HS-5 (cell line): Measurements from ENCODE around the gene ZIC4.

ENCODE experiments used
- DNase-seq: peaks from one replicate; pipeline ENCODE4 v3.0.0-alpha.2; 2012; ENCODE audit warnings: low read depth

ZIC4 gene

DNA sequence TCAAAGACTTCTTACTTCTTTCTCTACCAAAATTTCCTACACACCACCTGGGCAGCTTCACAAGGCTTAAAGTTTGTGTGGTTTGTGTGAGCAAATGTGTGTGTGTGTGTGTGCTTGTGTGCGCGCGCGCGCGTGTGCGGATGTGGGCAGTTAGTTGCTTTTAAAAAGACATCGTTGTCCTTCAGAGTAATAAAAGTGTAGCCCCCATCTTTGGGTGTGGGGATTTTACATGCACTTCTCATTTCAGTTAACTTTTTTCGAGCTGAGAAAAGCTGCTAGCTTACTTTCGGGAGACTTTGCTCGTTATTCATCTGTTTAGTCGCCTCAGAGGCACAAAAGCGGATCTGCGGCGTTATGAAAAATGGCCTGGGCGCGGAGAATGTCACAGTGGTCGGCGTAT, 36.0 kb downstream of the ZIC4 start:
- DNase-seq: no peak

DNA sequence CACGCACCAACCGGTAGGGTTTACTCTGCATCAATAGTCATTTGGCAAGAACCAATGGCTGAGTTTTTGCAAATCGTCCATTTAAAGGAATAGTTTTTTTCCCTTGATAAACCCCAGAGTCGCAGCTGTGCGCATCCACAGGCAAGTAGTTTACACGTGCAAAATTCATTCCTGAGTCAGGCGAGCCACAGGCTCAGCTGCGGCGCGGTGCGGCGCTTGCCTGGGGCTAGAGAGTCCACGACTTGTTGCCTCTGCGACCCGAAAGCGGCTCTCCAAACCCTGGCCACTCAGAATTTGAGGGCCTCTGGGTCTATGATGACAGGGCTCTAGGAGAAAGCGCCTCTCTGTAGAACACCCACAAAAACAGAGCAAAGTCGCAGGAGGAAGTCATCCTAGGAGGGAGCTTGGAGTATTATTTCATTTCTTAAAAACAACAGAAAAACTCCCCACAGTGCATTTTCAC, 36.7 kb downstream of the ZIC4 start:
- no peak for DNase-seq

DNA sequence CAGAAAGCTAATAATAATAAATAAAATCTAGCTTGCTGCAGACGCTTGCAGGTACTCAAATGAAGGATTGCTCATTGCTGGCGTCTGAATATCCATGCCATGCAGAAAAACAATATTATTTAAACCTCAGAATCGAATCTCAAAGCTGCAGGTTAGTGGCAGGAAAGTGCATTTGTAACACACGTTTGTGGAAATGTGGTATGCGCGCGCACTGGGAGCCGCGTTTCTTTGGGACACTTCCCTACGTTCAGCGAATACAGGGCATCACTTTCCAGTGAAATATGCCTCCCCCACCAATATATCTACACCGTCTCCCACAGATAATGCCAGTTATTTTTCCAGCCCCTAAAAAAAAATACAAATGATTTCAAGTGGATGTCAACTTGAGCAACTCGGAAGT, 37.1 kb downstream of the ZIC4 start:
- no peak for DNase-seq

DNA sequence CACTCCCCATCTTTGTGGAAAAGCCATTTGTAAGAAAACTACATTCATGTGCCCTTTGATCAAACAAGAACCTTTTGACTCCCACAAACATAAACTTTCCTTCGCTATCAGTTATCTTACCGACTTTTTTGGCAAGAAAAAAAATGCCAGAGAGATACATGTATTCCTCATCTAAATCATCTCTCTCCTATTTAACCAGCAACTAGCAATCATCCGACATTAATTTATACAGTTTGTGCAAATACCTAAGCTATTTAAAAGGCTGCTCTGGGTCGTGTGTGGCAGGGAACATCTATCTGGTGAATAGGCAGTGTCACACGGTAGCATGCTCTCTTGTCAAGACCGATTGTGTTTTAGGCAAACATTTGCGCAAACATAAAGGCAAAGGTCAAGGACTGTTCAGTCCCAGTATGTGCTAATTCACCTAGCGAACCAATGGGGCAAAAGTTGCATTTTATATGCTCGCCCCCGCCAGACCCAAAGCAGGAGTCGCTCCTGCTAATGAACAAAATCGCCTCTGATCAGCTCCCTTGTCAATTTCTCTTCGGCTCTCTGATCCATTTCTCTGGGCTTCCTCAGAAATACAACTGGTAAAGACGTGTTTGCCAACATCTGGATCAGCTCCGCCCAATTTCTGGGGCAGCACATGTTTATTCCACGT, 37.7 kb downstream of the ZIC4 start:
- DNase-seq: no peak

DNA sequence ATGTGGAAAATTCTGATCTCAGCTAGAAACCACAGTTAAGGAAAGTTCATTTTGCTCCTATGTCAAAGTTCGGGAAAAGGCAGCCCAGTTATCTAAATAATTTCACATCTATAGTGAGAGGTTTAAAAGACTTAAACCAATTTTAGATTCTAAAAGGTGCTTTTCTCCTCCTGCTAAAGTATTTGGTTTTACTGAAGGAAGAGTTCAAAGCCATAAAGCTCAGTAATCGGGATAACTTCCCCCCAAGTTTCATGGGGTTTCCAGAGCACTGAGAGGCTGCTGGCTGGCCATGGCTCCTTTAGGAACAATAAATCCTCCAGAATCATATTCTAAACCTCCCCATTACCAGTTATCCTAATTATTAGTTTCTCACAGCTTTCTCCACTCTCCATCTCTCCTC, 38.2 kb downstream of the ZIC4 start:
- no peak for DNase-seq

DNA sequence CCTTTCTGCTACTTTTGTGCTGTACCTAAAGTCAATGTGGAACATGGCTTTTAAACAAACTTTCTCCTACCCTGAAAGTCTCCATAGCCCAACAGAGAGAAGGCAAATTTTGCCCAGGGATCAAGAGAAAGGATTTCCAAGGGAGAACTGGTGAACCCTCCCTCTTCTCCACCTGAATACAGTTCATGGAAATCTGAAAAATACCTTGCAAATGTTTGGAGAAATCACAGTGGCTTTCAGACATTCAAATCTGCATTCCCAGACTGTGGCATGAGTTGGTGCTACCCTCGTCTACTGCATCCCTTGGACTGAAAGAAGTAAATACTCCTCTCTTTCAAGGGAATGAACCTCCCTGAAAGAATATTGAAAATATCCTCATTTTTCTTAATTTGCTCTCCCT, 38.7 kb downstream of the ZIC4 start:
- no peak for DNase-seq

DNA sequence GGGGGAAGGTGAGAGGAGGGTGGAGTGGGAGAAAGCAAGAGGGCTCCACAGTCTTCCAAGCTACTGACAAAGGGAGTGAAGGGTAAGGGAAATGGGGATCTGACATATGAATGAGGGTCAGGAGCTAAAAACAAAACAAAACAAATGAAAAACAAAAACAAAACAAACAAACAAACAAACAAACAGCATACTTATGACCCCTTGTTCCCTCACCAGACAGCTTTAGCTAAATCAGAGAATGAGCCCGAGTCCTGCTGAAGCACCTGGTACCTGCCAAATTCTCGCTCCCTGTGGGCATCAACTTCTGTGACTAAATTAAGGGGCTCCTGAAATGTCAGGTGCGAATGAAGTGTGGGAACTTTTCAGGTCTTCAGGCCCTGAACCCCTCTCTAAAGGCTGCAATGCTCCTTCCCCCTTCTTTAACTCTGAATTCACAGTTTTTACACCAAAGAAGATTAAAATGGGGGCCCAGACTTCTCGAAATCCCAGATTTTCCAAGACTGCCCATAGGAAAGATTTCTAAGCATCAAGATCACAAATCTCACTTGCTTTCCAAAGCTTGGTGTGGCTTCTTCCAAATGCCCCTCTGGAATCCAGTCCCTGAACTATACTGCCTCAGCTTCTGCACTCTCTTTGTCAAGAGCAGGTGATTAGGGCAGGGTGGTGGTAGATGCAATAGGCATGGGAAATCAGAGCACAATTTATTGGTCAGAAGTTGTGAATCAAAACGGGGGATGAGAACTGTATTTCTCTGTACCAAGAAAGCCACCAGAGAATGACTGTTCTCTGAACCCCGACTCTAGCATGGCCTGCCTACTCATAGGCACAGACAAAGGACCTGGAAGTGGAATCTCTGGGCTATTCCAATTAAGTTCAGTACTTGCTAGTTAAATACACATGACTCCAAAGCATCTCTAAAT, 40.9 kb downstream of the ZIC4 start:
- DNase-seq: no peak

DNA sequence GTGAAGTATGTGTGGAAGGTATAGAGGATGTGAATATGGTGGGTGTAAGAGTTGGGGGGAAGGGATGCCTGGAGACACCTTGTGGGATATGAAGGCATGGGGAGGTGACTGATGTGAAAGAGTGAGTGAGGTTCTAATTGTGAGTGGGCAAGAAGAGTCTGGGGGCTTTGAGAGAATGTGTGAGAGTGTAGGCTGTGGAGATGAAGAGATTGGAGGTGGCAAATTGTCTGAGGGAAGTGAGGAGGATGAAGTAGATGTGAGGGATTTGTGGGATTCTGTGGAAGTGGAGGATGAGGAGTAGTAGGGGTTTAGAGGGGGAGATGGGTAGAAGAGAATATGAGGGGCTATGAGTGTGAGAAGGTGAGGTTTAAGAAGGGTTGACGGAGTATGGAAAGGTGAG, 41.6 kb downstream of the ZIC4 start:
- DNase-seq: no peak

DNA sequence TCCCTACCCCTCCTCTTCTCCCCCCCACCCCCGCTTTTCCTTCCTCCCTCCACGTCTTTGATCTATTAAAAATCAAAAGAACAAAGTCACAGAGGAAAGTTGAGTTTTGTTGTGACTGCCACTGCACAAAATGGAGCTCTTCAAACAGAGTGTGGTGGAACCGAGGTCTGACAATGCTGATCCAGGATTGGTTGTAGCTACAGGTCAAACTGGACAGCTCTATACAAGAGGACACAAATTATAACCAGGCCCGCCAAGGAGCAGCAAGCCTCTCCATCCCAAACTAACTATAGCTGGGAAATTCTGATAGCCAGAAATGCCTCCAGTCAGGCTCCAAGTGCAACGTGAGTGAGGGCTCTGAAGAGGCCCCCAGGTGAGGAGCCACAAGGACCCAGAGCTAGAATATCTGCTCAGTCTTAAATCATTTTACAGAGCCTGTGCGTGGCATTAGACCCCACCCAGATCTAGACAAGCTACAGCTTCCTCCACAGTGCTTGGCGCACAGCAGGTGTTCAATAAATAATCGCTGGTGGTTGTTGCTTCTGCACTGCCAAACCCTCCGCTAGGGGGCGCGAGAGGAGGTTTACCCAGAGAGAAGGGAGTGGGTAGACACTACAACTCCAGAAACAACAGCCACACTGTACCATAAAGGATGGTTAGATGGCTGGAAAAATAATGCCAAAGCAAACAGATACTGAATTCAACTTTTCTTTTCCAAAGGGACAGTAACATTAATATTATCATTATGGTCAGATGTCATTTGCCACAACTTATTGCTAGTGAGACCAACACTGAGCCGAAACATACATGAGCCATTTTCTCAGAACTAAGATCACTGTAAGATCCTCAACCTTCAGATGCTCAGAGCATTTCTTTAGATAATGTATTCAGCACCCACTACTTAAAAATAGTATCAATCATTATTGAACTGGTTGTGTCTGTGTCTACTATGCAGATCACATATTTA, 44.6 kb downstream of the ZIC4 start:
- no peak for DNase-seq

DNA sequence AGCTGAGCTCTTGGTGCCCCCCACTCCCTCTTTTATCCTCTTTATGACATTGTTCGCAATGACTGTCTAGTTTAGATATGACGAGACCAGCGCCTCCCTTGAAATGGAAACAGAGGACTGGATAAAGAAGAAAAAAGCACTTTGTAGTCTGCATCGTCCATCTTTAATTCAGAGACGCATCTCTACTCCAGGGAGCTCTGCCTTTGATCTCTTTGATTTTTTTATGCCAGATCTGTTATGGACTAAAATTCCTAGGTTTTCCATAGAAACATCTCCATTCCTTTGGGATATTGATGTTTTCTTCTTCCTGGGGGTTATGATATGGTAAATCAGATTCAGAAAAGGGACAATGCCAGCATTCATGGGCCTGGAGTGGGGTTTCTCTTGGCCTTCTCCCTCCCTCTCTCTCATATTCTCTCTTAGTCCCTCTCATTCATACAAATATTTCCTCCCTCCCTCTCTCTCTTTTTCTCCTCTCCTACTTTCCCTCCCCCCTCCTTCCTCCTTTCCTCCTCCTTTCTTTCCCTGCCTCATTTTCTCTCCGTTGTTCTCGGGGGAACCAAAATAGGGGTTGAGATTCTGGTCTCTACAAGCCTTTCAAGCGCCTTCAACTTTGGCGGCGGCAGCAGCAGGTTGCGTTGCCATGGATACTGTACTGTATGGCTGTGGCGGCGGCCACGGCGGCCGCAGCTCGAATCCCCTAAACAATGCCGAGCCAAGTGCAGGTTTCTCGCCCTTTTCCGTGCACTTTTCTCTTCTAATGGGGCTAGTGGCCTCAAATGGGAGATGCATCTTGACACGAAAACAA, 45.5 kb downstream of the ZIC4 start:
- DNase-seq: no peak

DNA sequence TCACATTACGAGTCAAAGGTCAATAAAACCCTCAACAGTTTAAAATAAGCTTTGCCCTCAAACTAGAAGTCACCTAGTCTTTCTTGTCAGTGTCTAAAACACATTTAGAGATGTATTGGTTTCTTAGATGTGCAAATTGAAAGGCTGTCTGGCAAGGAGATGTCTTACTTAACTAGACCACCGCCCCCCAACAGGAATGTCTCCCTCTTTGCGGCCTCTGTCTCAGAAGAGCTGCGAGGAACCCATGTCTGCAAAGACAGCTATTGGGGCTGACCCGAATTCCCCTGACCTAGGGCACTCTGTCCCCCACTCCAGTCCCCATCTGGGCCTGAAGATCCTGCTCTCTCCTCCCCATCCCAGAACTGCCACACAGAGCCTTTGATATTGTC, 46.3 kb downstream of the ZIC4 start:
- no peak for DNase-seq

DNA sequence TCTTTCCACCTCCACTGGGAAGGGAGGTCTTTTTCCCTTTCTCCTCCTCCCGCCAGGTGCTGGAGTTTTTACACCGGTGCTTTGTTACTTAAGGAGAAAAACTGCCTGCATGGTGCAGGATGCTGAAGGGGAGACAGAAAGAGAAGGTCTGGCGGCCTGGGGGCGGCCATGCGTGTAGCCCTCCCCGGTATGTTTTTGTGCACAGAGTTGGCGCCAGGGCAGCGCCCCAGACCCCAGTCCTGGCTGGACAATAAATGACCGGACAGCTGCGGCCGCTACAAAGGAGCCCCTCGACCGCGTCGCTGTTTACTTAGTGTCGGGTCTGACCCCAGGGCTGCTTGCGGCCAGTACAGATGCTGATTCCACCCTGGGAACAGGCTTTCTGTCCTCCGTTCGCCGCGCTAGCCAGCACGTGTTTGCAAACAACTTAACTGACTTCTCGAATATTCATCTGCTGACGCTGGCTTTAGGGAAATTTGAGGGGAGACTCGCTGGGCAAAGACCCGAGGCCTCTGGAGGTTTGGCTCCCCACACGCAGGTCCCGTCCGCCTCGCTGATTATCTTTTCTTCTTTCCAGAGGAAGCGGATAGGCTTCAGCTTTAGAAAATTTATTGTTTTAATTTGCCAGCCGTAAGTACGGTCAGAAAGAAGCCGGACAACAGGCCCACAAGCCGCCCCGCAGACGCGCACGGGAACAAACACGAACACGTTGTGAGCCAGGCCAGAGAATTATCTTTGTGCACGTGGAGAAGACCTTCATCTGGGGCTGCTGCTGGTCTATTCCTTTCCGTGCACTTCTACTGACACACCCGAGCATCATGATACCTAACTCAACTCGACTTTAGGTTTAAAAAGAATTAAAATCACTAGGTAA, 46.9 kb downstream of the ZIC4 start:
- no peak for DNase-seq

DNA sequence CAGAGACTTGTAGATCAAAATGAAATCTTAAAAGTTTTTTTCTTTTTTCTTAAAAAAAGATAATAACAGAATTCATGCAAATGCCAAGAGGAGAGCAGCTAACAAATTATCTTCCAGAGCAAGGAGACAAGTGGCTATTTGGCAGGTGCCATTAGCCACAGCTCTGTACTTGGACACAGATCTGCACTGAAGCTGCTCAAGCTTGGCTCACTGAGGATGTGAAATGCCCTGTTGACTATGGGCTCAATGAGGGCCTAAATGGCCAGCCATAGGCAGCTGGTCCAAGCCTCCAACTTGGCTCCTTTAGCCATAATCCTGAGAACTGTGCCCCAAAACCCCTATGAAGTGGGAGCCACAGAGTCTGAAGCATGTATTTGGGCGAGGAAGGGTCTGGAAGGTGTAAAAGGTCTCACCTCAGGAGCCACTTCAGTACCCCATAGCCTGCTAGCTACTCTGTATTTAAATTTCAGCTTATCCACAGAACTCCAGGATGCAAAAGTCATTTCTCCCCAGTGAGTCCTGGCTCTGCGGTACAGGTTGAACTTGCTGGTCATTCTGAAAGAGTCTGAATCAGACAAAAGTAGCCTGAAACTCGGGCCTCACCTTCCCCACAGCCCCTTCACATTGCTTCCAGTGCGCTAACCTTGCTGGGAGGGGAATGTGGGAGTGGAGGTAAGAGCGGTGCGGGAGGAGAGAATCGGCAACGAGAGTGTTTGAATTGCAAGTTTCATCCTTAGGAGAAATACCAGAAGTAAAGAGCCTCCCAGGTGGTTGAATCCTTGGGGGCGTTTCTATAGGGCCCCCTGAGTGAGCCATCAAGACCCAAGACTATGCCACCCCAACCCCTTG, 48.0 kb downstream of the ZIC4 start:
- DNase-seq: no peak

DNA sequence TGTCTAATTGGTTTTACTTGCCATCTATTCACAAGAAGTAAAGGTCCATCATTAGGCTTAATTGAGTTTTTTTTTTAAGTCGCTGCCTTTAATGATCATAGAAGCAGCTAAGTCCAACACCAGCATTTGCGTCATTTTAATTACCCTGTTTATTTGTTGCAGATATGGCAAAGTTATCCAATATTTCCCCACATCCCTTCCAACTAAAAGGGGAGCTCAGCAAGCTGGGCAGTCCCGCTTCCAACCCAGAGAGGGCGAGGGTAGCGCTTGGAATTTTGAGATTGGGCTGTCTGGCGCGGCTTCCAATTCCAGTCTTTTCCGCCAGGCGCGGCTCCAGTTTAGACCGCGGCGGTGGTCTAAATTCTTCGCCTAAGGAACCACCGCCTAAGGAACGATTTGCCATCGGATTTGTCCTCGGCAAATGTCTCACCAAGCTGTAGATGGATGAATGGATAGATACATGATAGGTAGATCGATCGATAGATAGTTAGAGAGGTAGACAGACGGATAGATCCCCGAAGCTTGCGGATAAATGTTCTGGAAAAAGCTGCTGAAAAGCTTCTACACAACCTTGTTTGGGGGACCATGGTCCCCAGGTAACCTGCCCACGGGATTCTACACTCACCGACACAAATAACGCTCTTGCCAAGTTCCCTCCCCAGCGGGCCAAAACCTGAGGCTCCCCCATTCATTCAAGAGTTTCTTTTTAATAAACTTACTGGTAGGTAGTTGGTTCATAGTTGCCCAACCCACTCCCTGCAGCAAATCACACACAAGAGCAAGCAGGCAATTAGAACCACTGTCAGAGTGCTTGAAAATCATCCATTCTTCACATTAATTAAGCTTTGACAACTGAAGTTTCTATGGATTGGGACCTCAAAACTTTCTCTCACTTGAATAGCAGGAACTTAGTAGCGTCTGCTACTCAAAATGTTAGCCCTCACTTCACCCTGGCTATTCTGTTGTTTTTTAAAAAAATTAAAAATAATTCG, 49.1 kb downstream of the ZIC4 start:
- DNase-seq: no peak

DNA sequence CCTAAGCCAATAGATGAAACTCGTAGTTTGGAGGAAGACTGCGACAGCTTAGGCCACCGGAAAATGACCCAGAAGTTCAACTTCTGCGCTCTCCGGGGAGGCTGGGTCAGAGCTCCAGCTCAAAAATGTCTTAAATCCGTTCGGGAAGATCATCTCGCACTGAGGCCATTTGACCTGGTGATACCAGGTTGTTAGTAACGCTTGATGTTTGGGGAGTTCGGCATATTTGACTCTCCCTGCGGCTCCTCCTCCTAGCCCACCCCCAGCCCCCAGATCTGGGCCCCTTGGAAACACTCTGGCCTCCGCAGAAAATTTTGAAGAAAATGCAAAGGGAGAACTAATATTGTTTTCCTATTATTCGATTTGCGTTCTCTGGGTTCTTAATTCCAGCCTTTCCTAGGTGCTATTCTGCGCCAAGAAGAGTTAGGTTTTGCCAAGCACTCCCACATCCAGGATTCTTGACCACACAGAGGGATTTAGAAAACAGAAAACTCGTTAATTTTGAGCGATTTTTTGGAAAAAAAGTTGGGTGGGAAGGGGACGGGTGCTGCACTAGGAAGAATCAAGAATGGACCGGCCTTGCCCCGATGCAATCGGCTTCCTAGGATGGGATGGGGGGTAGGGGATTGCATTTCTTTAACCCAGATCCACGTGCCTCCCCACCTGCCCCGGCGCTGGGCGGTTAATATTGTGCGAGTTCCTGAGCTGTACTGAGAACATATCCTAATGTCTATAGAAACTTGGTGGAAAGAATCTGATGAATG, 50.0 kb downstream of the ZIC4 start:
- DNase-seq: no peak

DNA sequence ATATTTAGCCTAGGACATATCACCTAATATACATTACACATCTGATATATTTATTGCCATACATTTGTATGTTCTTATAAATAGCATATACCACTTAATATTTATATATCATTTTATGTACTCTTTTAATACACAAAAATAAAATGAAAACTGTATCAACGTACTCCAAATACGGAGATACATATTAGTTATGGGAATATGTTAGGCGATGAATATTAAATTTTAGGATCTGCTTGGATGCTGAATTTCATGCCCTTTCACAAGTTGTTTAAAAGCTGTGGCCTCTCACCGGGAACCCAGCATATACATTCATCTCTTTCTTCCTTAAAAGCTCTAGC, 50.6 kb downstream of the ZIC4 start:
- DNase-seq: no peak

DNA sequence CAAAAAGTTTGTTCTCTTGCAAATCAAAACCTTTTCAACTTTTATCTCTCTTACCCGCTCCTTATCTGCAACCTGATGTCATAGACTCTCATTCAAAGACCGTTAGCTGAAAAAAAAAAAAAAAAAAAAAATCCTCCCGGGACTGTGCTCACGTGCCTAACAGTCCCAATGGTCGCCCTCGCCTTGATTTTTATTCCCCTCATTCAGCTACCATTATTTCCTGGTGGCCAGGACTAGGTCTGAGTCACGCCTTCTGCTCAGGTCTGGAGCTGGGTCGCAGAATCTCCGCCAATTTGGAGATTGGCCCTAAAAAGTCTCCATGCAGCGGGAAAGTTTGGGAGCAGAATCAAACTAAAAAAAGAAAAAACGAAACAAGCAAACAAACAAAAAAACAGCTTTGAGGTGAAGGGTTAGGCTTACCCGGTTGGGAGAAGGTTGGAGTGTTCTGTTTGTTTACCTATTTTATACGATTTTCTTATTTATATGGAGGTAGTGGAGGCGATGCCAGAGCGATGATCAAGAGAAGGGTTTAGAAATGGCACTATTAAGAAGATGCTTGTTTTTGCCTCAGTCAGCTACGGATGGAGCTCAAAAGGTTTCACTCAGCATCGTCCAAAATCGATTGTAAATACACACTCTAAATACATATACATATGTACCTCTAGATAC, 51.1 kb downstream of the ZIC4 start:
- no peak for DNase-seq
